Right ventricle myocardium inferior (tissue), 1 donor: Measurements from ENCODE around the gene LPCAT1. TPM values are rescaled to one million over a fixed set of nuclear protein-coding genes. Genes with fewer than 3 reads are reported as not detected.
A peak's percentile ranks its signal among the peaks of the same experiment; 100 is the strongest.

Source experiments
- ATAC-seq: fragments of 200-7000 bp; cut with Tn5 transposase; one replicate; pipeline ENCODE4 v1.9.1; 2020; ENCODE audit warnings: mild to moderate bottlenecking, moderate library complexity
- DNase-seq: peaks from one replicate; pipeline ENCODE4 v3.0.0; 2021; ENCODE audit errors: missing footprints
- intact Hi-C: fragments of 100-400 bp; cut with DNase I; formaldehyde crosslinking; loops from one replicate; pipeline ENCODE4 v1.11.0; 2022
- total RNA-seq: library from RNA; stranded (reverse); fragmentation: NEBNext Ultra II Directional; extraction: Animal tissue kit (Norgen Biotek cat#: 25700); gene quantifications from one replicate; pipeline ENCODE4 v1.2.1, GENCODE V29; 2021
- donor health status: DM: no; HTN: yes; CAD: no; lungs with severe emphysema.

Gene LPCAT1
- total RNA-seq, 1 donor from 2014 or later = 13.4 TPM

- intact Hi-C loops = no loop called here
- ATAC-seq = no peak
- DNase-seq = peak; percentile 52
Observed at GRCh38 chr5:1504069-1504595, 19.6 kb downstream of the LPCAT1 start.

GRCh38 chr5:1503241-1504068, 20.3 kb downstream of the LPCAT1 start:
- peak; percentile 90 for DNase-seq
- intact Hi-C loops = no loop called here
- ATAC-seq = peak; percentile 49

- intact Hi-C loops = no loop called here
- no peak for DNase-seq
- no peak for ATAC-seq
Observed at GRCh38 chr5:1502737-1503120, 21.0 kb downstream of the LPCAT1 start.

- ATAC-seq (peak; percentile 21), DNase-seq (peak; percentile 86)
- intact Hi-C loops = no loop called here
Observed at GRCh38 chr5:1502046-1502736, 21.6 kb downstream of the LPCAT1 start.

GRCh38 chr5:1501372-1502045, 22.3 kb downstream of the LPCAT1 start:
- intact Hi-C loops = no loop called here
- no peak for ATAC-seq
- DNase-seq = no peak

- ATAC-seq (peak; percentile 82), DNase-seq (peak; percentile 89)
- intact Hi-C loops = no loop called here
Observed at GRCh38 chr5:1500411-1501091, 23.2 kb downstream of the LPCAT1 start.

GRCh38 chr5:1499851-1500250, 23.9 kb downstream of the LPCAT1 start:
- intact Hi-C loops = loop anchor here (10.0 kb wide), 1 partner anchor 145 kb away; no protein-coding TSS in a partner anchor
- DNase-seq = no peak
- no peak for ATAC-seq

GRCh38 chr5:1498623-1499416, 24.9 kb downstream of the LPCAT1 start:
- no peak for DNase-seq
- ATAC-seq = no peak
- intact Hi-C loops = loop anchor here (10.0 kb wide), 1 partner anchor 146 kb away; no protein-coding TSS in a partner anchor

- no peak for DNase-seq
- intact Hi-C loops = loop anchor here (10.0 kb wide), 1 partner anchor 147 kb away; no protein-coding TSS in a partner anchor
- ATAC-seq = no peak
Observed at GRCh38 chr5:1497795-1498622, 25.8 kb downstream of the LPCAT1 start.

GRCh38 chr5:1497242-1497777, 26.4 kb downstream of the LPCAT1 start:
- no peak for DNase-seq
- no peak for ATAC-seq
- intact Hi-C loops = loop anchor here (10.0 kb wide), 1 partner anchor 147 kb away; no protein-coding TSS in a partner anchor

GRCh38 chr5:1495525-1495897, 28.2 kb downstream of the LPCAT1 start:
- no peak for ATAC-seq
- no peak for DNase-seq
- intact Hi-C loops = loop anchor here (10.0 kb wide), 1 partner anchor 149 kb away; no protein-coding TSS in a partner anchor

GRCh38 chr5:1494780-1495524, 28.8 kb downstream of the LPCAT1 start:
- ATAC-seq = no peak
- peak; percentile 86 for DNase-seq
- intact Hi-C loops = loop anchor here (10.0 kb wide), 1 partner anchor 150 kb away; no protein-coding TSS in a partner anchor

GRCh38 chr5:1493941-1494340, 29.8 kb downstream of the LPCAT1 start:
- intact Hi-C loops = loop anchor here (10.0 kb wide), 1 partner anchor 151 kb away; no protein-coding TSS in a partner anchor
- no peak for DNase-seq

GRCh38 chr5:1493413-1493812, 30.3 kb downstream of the LPCAT1 start:
- ATAC-seq (no peak), DNase-seq (no peak)
- intact Hi-C loops = loop anchor here (10.0 kb wide), 1 partner anchor 151 kb away; no protein-coding TSS in a partner anchor

More at GRCh38 chr5:1493941-1494340, 29.8 kb downstream of the LPCAT1 start:
- ATAC-seq = no peak

GRCh38 chr5:1492757-1493156, 31.0 kb downstream of the LPCAT1 start:
- intact Hi-C loops = loop anchor here (10.0 kb wide), 1 partner anchor 152 kb away; no protein-coding TSS in a partner anchor
- DNase-seq = no peak

GRCh38 chr5:1490376-1490775, 33.4 kb downstream of the LPCAT1 start:
- no peak for DNase-seq
- ATAC-seq = no peak
- intact Hi-C loops = loop anchor here (10.0 kb wide), 1 partner anchor 154 kb away; no protein-coding TSS in a partner anchor

More at GRCh38 chr5:1492757-1493156, 31.0 kb downstream of the LPCAT1 start:
- ATAC-seq = no peak
